HepG2 (cell line): ENCODE results near the gene TMEM238. TPM values are rescaled to one million over a fixed set of nuclear protein-coding genes. Genes with fewer than 3 reads are reported as not detected.
A peak's percentile ranks its signal among the peaks of the same experiment; 100 is the strongest.

Source experiments
- ATAC-seq: fragments of 200-7000 bp; cut with Tn5 transposase; 3 replicates; pipeline ENCODE4 v1.9.1; 2020; ENCODE audit warnings: mild to moderate bottlenecking, moderate library complexity
- BruUV-seq: library from RNA; stranded (reverse); fragments of 400-500 nt; replicated peaks from 2 replicates; lab custom pipeline; 2021; lab: Mats Ljungman, UMichigan
- CTCF ChIA-PET: fragments of 300-600 bp; formaldehyde crosslinking; extraction: SDS; loops from one replicate; lab custom pipeline; 2021; ENCODE audit warnings: low total read pairs, inconsistent platforms, low intra/inter-chr PET ratio; lab: Yijun Ruan, JAX
- POLR2A ChIA-PET: fragments of 350-600 bp; sonication (Branson Sonifier 250); formaldehyde crosslinking; loops from one replicate; lab custom pipeline; 2020; ENCODE audit warnings: antibody characterized with exemption, inconsistent platforms; lab: Yijun Ruan, JAX
- DNase-seq: peaks from one replicate; pipeline ENCODE4 v3.0.0-alpha.2; 2015; ENCODE audit warnings: low spot score
- FAIRE-seq: peaks from 3 replicates; lab custom pipeline; 2011; peaks lifted over from hg19 to GRCh38; lab: Jason Lieb, UNC
- H2AFZ ChIP-seq: one replicate; pipeline ENCODE4 v1.6.1; 2011; ENCODE audit warnings: low read length, inconsistent platforms
- H3K27ac ChIP-seq: fragments of 300-600 bp; 3 replicates; pipeline ENCODE4 v1.8.0; 2011; ENCODE audit warnings: mixed run types, mild to moderate bottlenecking, mixed read lengths, low read length, inconsistent platforms; ENCODE audit not compliant: insufficient read depth; ENCODE audit errors: extremely low read length
- H3K27me3 ChIP-seq, 2 experiments: fragments of 200-600 bp in 1 of 2; 2 replicates in 1 of 2; 3 replicates in 1 of 2; pipeline versions ENCODE4 v1.6.0 to v1.8.0; 2011; ENCODE audit warnings: low read length in 2 of 2, mild to moderate bottlenecking in 2 of 2, moderate library complexity in 2 of 2, inconsistent platforms in 1 of 2; ENCODE audit not compliant: insufficient read depth in 2 of 2, control insufficient read depth in 1 of 2
- H3K36me3 ChIP-seq, 2 experiments: fragments of 200-600 bp in 1 of 2; replicated peaks in 1 of 2; 2 replicates in 1 of 2; 3 replicates in 1 of 2; pipeline versions ENCODE4 v1.5.1 to v1.8.0; 2011; ENCODE audit warnings: low read length in 2 of 2, inconsistent platforms in 1 of 2; ENCODE audit not compliant: insufficient read depth in 2 of 2, control insufficient read depth in 1 of 2
- H3K4me1 ChIP-seq: 2 replicates; pipeline ENCODE4 v1.5.1; 2012; ENCODE audit warnings: low read length, inconsistent platforms; ENCODE audit not compliant: insufficient read depth
- H3K4me2 ChIP-seq: 2 replicates; pipeline ENCODE4 v1.6.0; 2011; ENCODE audit warnings: low read depth, low read length, inconsistent platforms
- H3K4me3 ChIP-seq, 3 experiments: fragments of 200-600 bp in 1 of 3; sonication (generic), shearing (Covaris generic) in 1 of 3; replicated peaks in 1 of 3; 2 replicates each; pipeline ENCODE4 v1.5.1; 2011 to 2016; ENCODE audit warnings: low read length in 3 of 3, inconsistent platforms in 2 of 3, low read depth in 2 of 3, mild to moderate bottlenecking in 2 of 3, control low read depth in 1 of 3, mixed read lengths in 1 of 3; ENCODE audit not compliant: insufficient read depth in 1 of 3
- H3K79me2 ChIP-seq: one replicate; pipeline ENCODE4 v1.6.1; 2011; ENCODE audit warnings: low read length, inconsistent platforms; ENCODE audit not compliant: insufficient read depth
- H3K9ac ChIP-seq: 2 replicates; pipeline ENCODE4 v1.6.0; 2011; ENCODE audit warnings: mild to moderate bottlenecking, low read depth, low read length, inconsistent platforms; ENCODE audit not compliant: insufficient read depth
- H3K9me3 ChIP-seq: 2 replicates; pipeline ENCODE4 v1.5.1; 2012; ENCODE audit warnings: mild to moderate bottlenecking, low read length
- H4K20me1 ChIP-seq: 2 replicates; pipeline ENCODE4 v1.6.0; 2011; ENCODE audit warnings: inconsistent platforms, mild to moderate bottlenecking, low read length, moderate library complexity; ENCODE audit not compliant: insufficient read depth
- CBX5 ChIP-seq: sonication (generic); formaldehyde crosslinking; IDR thresholded peaks from 2 replicates; pipeline ENCODE4 v1.4.0; 2020; ENCODE audit warnings: missing genetic modification reagents, borderline replicate concordance
- ELF3 ChIP-seq: IDR thresholded peaks from 2 replicates; pipeline ENCODE4 v1.6.1; 2016; ENCODE audit warnings: missing genetic modification reagents, missing compliant biosample characterization
- GABPB1 ChIP-seq: IDR thresholded peaks from 2 replicates; pipeline ENCODE4 v1.6.1; 2016; ENCODE audit warnings: mild to moderate bottlenecking, missing genetic modification reagents, moderate library complexity, missing compliant biosample characterization
- KLF6 ChIP-seq: IDR thresholded peaks from 2 replicates; pipeline ENCODE4 v1.8.0; 2016; ENCODE audit warnings: missing biosample characterization, missing genetic modification reagents
- NFYB ChIP-seq: sonication (generic); formaldehyde crosslinking; IDR thresholded peaks from 2 replicates; pipeline ENCODE4 v1.4.0; 2020; ENCODE audit warnings: missing genetic modification reagents
- PTBP1 ChIP-seq: fragments of 200-400 bp; formaldehyde crosslinking; IDR thresholded peaks from 2 replicates; pipeline ENCODE4 v1.6.1; 2018; ENCODE audit warnings: low read length, low read depth; ENCODE audit not compliant: poor library complexity, severe bottlenecking
- SAP130 ChIP-seq: IDR thresholded peaks from 2 replicates; pipeline ENCODE4 v1.6.1; 2016; ENCODE audit warnings: low read depth
- SATB2 ChIP-seq: sonication (generic); formaldehyde crosslinking; IDR thresholded peaks from 2 replicates; pipeline ENCODE4 v1.5.0; 2020; ENCODE audit warnings: missing genetic modification reagents
- SIX1 ChIP-seq: sonication (generic); formaldehyde crosslinking; IDR thresholded peaks from 2 replicates; pipeline ENCODE4 v1.4.0; 2020; ENCODE audit warnings: missing genetic modification reagents, borderline replicate concordance
- ZEB1 ChIP-seq: IDR thresholded peaks from 2 replicates; pipeline ENCODE4 v1.6.1; 2012; ENCODE audit warnings: mild to moderate bottlenecking, low read depth, inconsistent platforms; ENCODE audit not compliant: insufficient replicate concordance
- ZFAT ChIP-seq: sonication (generic); formaldehyde crosslinking; conservative IDR thresholded peaks from 2 replicates; pipeline ENCODE4 v1.8.1; 2023; ENCODE audit warnings: missing genetic modification reagents, inconsistent platforms
- ZFX ChIP-seq: sonication (generic); formaldehyde crosslinking; IDR thresholded peaks from 2 replicates; pipeline ENCODE4 v1.4.0; 2020; ENCODE audit warnings: mild to moderate bottlenecking, low read depth, missing genetic modification reagents, moderate library complexity
- ZFY ChIP-seq: sonication (generic); formaldehyde crosslinking; IDR thresholded peaks from 2 replicates; pipeline ENCODE4 v1.4.0; 2020; ENCODE audit warnings: missing genetic modification reagents
- ZFYVE20 ChIP-seq: sonication (generic); formaldehyde crosslinking; IDR thresholded peaks from 2 replicates; pipeline ENCODE4 v1.8.0; 2023; ENCODE audit warnings: low read depth, mild to moderate bottlenecking, moderate library complexity, missing genetic modification reagents, borderline replicate concordance
- ZNF20 ChIP-seq: sonication (generic); formaldehyde crosslinking; IDR thresholded peaks from 2 replicates; pipeline ENCODE4 v1.4.0; 2020; ENCODE audit warnings: mild to moderate bottlenecking, moderate library complexity, missing genetic modification reagents
- ZNF530 ChIP-seq: sonication (generic); formaldehyde crosslinking; IDR thresholded peaks from 2 replicates; pipeline ENCODE4 v1.5.0; 2020; ENCODE audit warnings: low read depth, mild to moderate bottlenecking, missing genetic modification reagents
- ZNF549 ChIP-seq: sonication (generic); formaldehyde crosslinking; IDR thresholded peaks from 2 replicates; pipeline ENCODE4 v1.5.0; 2020; ENCODE audit warnings: missing genetic modification reagents
- ZNF552 ChIP-seq: sonication (generic); formaldehyde crosslinking; IDR thresholded peaks from 2 replicates; pipeline ENCODE4 v1.9.0; 2022; ENCODE audit warnings: missing genetic modification reagents, mild to moderate bottlenecking, borderline replicate concordance
- ZNF780A ChIP-seq: sonication (generic); formaldehyde crosslinking; IDR thresholded peaks from 2 replicates; pipeline ENCODE4 v1.8.0; 2022; ENCODE audit warnings: mild to moderate bottlenecking, missing genetic modification reagents, moderate library complexity
- WGBS: methylation state at CpG from one replicate; pipeline ENCODE4 v1.1.6; 2017; ENCODE audit warnings: low lambda C conversion rate; 5-methylcytosine and 5-hydroxymethylcytosine counted together
- in situ Hi-C: cut with HindIII; loops from 2 replicates; pipeline ENCODE4 v1.10.0; 2017; ENCODE audit warnings: low pct_unique_long_range_greater_than_20kb; ENCODE audit not compliant: extremely low pct_ligation_motif_present
- intact Hi-C: fragments of 100-400 bp; cut with micrococcal nuclease; formaldehyde crosslinking; loops from one replicate; pipeline ENCODE4 v1.10.0; 2022; ENCODE audit not compliant: unreplicated experiment
- polyA plus RNA-seq, 8 experiments: library from polyadenylated mRNA; depleted of rRNA in 3 of 8; stranded (reverse) in 7 of 8; unstranded in 1 of 8; fragments of >200 nt; fragmentation: Illumina TruSeq in 4 of 8; extraction: Trizol in 4 of 8; gene quantifications; 2 replicates each; pipeline versions ENCODE4 v1.2.1 to v1.2.3, GENCODE V29; 2011 to 2016; ENCODE audit warnings: low read depth in 4 of 8, missing spikeins in 1 of 8, mixed read lengths in 1 of 8; ENCODE audit not compliant: insufficient read depth in 1 of 8
- total RNA-seq, 5 experiments: library from RNA; depleted of rRNA; stranded (reverse); fragments of >200 nt; fragmentation: Illumina TruSeq; extraction: Trizol; gene quantifications; 2 replicates each; pipeline ENCODE4 v1.2.3, GENCODE V29; 2016; ENCODE audit warnings: low read depth in 1 of 5
- TF ChIP-seq, protein P1 (sequence below): sonication (generic); formaldehyde crosslinking; IDR thresholded peaks from 2 replicates; pipeline ENCODE4 v1.5.0; 2020; ENCODE audit warnings: missing genetic modification reagents
- TF ChIP-seq, protein P2 (sequence below): sonication (generic); formaldehyde crosslinking; IDR thresholded peaks from 2 replicates; pipeline ENCODE4 v1.8.0; 2022; ENCODE audit warnings: mild to moderate bottlenecking, missing genetic modification reagents, moderate library complexity
- TF ChIP-seq, protein P3 (sequence below): IDR thresholded peaks from 2 replicates; pipeline ENCODE4 v1.6.1; 2016; ENCODE audit warnings: mild to moderate bottlenecking

TMEM238 gene
- total and polyA plus RNA-seq, 2 of the 13 experiments (the other 11 are each of a cell fraction or from before 2014, with no cell fraction given): not detected

DNA sequence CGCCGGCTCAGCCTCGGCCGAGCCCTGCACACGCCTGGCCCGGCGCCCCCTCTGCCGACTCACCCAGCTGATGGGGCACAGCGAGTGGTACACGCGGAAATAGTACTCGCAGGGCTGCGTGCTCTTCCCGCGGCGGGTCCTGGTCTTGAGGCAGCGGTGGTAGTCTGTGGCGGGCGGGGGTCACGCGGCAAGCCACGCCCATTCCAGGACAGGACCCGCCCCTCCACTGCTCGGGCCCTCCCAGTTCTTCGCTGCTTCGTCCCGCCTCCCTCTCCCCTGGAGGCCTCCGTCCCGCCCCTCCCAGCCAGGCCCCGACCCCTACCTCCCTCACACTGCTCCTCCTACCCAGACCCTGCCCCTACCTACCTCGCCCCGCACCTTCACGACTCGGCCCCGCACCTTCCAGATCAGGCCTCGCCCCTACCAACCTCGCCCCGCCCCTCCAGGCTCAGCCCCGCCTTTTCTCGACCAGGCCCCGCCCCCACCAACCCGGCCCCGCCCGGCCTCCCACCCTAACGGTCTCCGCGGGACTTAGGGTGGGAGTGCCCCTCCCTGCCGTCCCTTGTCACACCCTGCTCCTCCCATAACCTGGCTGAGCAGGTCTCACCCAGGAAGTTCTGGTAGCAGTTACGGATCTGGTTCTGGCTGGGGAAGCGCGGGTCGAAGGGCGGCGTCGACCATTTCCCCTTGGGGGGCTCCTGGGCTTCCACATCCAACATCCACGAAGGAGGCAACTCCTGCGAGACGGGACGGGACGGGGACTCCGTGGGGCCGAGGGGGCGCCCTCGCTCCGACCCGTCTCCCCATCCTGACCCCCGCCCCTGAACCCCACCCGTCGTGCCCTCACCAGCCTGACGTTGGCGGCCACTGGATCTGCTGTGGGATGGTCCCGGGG, 30.0 kb downstream of the TMEM238 start:
- BruUV-seq: no TSS peak
- Histone ChIP-seq H3K36me3 (no peaks in the 10 kb centered on the region), H3K4me1 (peaks cover 19% of the 10 kb centered on the region), H3K27me3 (peaks cover 10 to 62% of the 10 kb centered on the region in 2 experiments; a peak in 4 of 5 replicates), H3K4me3 (peak overlapping the region; percentile 30 to 74 (median 65)), H3K9ac (0 out of 2 replicates have a peak overlapping the region, but pooled peaks have one; percentile 29), H3K4me2 (peak overlapping the region; percentile 88), H3K27ac (no peak overlapping the region), H2AFZ (no peak overlapping the region), H4K20me1 (0 out of 2 replicates have a peak, but pooled peaks cover 4% of the 10 kb centered on the region), H3K9me3 (no peaks in the 10 kb centered on the region), H3K79me2 (no peaks in the 10 kb centered on the region)
- WGBS: under 1% methylated on average over 27 of the region's 72 CpGs
- CTCF ChIA-PET: no interaction called here
- DNase-seq (no peak), FAIRE-seq (no peak), ATAC-seq (peak; percentile 75)
- intact Hi-C loops: no loop called here
- in situ Hi-C loops: no loop called here
- POLR2A ChIA-PET: interaction anchor here (1.8 kb wide), 1 partner anchor 15 kb away, joined by 4 read pairs; the partner anchor contains the start of gene KMT5C
- TF ChIP-seq ZNF549 (CRISPR knock-in tag): no peak
- no peak for TF ChIP-seq SIX1
- TF ChIP-seq SAP130: peak; percentile 37; the same call in 1 of the 2 replicates
- peak; percentile 22; the same call in 1 of the 2 replicates for TF ChIP-seq ZFX (CRISPR knock-in tag)
- TF ChIP-seq ZFY: 0 out of 2 replicates have a peak, but pooled peaks have one; percentile 15
- TF ChIP-seq GABPB1 (CRISPR knock-in tag): peak; percentile 53; the same call in 1 of the 2 replicates
- TF ChIP-seq, protein P1, sequence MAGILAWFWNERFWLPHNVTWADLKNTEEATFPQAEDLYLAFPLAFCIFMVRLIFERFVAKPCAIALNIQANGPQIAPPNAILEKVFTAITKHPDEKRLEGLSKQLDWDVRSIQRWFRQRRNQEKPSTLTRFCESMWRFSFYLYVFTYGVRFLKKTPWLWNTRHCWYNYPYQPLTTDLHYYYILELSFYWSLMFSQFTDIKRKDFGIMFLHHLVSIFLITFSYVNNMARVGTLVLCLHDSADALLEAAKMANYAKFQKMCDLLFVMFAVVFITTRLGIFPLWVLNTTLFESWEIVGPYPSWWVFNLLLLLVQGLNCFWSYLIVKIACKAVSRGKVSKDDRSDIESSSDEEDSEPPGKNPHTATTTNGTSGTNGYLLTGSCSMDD: 0 out of 2 replicates have a peak, but pooled peaks have one; percentile 26
- 0 out of 2 replicates have a peak, but pooled peaks have one; percentile 33 for TF ChIP-seq KLF6
- no peak for TF ChIP-seq CBX5
- no peak for TF ChIP-seq ZFAT (CRISPR knock-in tag)
- no peak for TF ChIP-seq ZNF780A (CRISPR knock-in tag)
- TF ChIP-seq SATB2 (CRISPR knock-in tag): no peak
- no peak for TF ChIP-seq ZNF20 (CRISPR knock-in tag)
- TF ChIP-seq ZNF530 (CRISPR knock-in tag): no peak
- TF ChIP-seq NFYB: no peak
- no peak for TF ChIP-seq ZEB1
- TF ChIP-seq, protein P2, sequence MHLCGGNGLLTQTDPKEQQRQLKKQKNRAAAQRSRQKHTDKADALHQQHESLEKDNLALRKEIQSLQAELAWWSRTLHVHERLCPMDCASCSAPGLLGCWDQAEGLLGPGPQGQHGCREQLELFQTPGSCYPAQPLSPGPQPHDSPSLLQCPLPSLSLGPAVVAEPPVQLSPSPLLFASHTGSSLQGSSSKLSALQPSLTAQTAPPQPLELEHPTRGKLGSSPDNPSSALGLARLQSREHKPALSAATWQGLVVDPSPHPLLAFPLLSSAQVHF: no peak
- TF ChIP-seq PTBP1: no peak
- TF ChIP-seq ELF3 (CRISPR knock-in tag): no peak
- no peak for TF ChIP-seq ZFYVE20 (CRISPR knock-in tag)
- TF ChIP-seq, protein P3, sequence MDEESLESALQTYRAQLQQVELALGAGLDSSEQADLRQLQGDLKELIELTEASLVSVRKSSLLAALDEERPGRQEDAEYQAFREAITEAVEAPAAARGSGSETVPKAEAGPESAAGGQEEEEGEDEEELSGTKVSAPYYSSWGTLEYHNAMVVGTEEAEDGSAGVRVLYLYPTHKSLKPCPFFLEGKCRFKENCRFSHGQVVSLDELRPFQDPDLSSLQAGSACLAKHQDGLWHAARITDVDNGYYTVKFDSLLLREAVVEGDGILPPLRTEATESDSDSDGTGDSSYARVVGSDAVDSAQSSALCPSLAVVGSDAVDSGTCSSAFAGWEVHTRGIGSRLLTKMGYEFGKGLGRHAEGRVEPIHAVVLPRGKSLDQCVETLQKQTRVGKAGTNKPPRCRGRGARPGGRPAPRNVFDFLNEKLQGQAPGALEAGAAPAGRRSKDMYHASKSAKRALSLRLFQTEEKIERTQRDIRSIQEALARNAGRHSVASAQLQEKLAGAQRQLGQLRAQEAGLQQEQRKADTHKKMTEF (CRISPR knock-in tag): peak; percentile 37; the same call in 1 of the 2 replicates
- no peak for TF ChIP-seq ZNF552 (CRISPR knock-in tag)
